ENCODE data around the gene POLR2J. TPM values are rescaled to one million over a fixed set of nuclear protein-coding genes. Genes with fewer than 3 reads are reported as not detected.

The POLR2J gene
- total RNA-seq, 2 experiments from 2014 or later: 62.4 to 68.6 TPM

GRCh38 chr7:102463841-102464576, 14.7 kb downstream of the POLR2J start:
- ChIA-PET CTCF (ENCODE audit: unreplicated experiment) (interaction anchor here (0.6 to 0.7 kb wide), 2 partner anchors 144 to 160 kb away, joined by 3 to 5 read pairs; no protein-coding TSS in a partner anchor), POLR2A (interaction anchor here (0.5 to 1.6 kb wide), 6 partner anchors 9 to 62 kb away, joined by 3 to 4 read pairs (median 4); no protein-coding TSS in a partner anchor)
- no TSS peak for BruUV-seq (replicated peaks)
- Histone ChIP-seq H3K79me2 (ENCODE audit: insufficient read depth, low read depth, low read length) (peaks cover 17% of the 10 kb centered on the region; the same call in 1 of the 2 replicates), H3K4me3 (ENCODE audit: low read depth, low read length, poor library complexity, severe bottlenecking) (peak overlapping the region; percentile 97), H4K20me1 (ENCODE audit: insufficient read depth, low read length) (no peaks in the 10 kb centered on the region), H2AFZ (ENCODE audit: low read length) (peak overlapping the region; percentile 93), H3K9me2 (ENCODE audit: insufficient read depth, low read length) (no peaks in the 10 kb centered on the region), H3K27ac (ENCODE audit: low read depth, low read length, poor library complexity, severe bottlenecking) (peak overlapping the region; percentile 14), H3K4me2 (ENCODE audit: low read length) (peak overlapping the region; percentile 96), H3K36me3 (ENCODE audit: insufficient read depth, low read length) (peaks cover 21% of the 10 kb centered on the region), H3K4me1 (ENCODE audit: insufficient read depth, low read length, poor library complexity, severe bottlenecking) (peaks cover 20% of the 10 kb centered on the region), H3K9me3 (ENCODE audit: low read length) (no peaks in the 10 kb centered on the region)
- no peak for DNase-seq (ENCODE audit: low spot score)
- intact Hi-C loops (cut with micrococcal nuclease; ENCODE audit: unreplicated experiment): loop anchor here (2.0 kb wide), 1 partner anchor 59 kb away; no protein-coding TSS in a partner anchor
- TF ChIP-seq EZH2phosphoT487 (IDR thresholded peaks at IDR 0.05; ENCODE audit: borderline replicate concordance, low read depth, low read length): no peak
- TF ChIP-seq, protein P1, sequence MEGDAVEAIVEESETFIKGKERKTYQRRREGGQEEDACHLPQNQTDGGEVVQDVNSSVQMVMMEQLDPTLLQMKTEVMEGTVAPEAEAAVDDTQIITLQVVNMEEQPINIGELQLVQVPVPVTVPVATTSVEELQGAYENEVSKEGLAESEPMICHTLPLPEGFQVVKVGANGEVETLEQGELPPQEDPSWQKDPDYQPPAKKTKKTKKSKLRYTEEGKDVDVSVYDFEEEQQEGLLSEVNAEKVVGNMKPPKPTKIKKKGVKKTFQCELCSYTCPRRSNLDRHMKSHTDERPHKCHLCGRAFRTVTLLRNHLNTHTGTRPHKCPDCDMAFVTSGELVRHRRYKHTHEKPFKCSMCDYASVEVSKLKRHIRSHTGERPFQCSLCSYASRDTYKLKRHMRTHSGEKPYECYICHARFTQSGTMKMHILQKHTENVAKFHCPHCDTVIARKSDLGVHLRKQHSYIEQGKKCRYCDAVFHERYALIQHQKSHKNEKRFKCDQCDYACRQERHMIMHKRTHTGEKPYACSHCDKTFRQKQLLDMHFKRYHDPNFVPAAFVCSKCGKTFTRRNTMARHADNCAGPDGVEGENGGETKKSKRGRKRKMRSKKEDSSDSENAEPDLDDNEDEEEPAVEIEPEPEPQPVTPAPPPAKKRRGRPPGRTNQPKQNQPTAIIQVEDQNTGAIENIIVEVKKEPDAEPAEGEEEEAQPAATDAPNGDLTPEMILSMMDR (conservative IDR thresholded peaks at IDR 0.05; ENCODE audit: low read length): no peak

GRCh38 chr7:102460467-102460866, 18.3 kb downstream of the POLR2J start:
- H3K4me3 ChIP-seq (ENCODE audit: low read depth, low read length, poor library complexity, severe bottlenecking): no peak overlapping the region
- H3K79me2 ChIP-seq (ENCODE audit: insufficient read depth, low read depth, low read length): peaks cover 13% of the 10 kb centered on the region; the same call in 1 of the 2 replicates
- H3K4me2 ChIP-seq (ENCODE audit: low read length): no peak overlapping the region
- no TSS peak for BruUV-seq (replicated peaks)
- no peaks in the 10 kb centered on the region for H4K20me1 ChIP-seq (ENCODE audit: insufficient read depth, low read length)
- H3K9me3 ChIP-seq (ENCODE audit: low read length): no peaks in the 10 kb centered on the region
- no peak overlapping the region for H3K27ac ChIP-seq (ENCODE audit: low read depth, low read length, poor library complexity, severe bottlenecking)
- H2AFZ ChIP-seq (ENCODE audit: low read length): no peak overlapping the region
- ChIA-PET CTCF (ENCODE audit: unreplicated experiment) (interaction anchor here (0.5 to 0.6 kb wide), 2 partner anchors 14 to 43 kb away, joined by 4 read pairs; no protein-coding TSS in a partner anchor), POLR2A (interaction anchor here (1.0 kb wide), 1 partner anchor 11 kb away, joined by 4 read pairs; no protein-coding TSS in a partner anchor)
- peaks cover 7% of the 10 kb centered on the region for H3K4me1 ChIP-seq (ENCODE audit: insufficient read depth, low read length, poor library complexity, severe bottlenecking)
- peaks cover 39% of the 10 kb centered on the region for H3K36me3 ChIP-seq (ENCODE audit: insufficient read depth, low read length)
- H3K9me2 ChIP-seq (ENCODE audit: insufficient read depth, low read length): no peaks in the 10 kb centered on the region
- DNase-seq (ENCODE audit: low spot score): no peak
- no peak for TF ChIP-seq EZH2phosphoT487 (IDR thresholded peaks at IDR 0.05; ENCODE audit: borderline replicate concordance, low read depth, low read length)
- TF ChIP-seq, protein P1 (conservative IDR thresholded peaks at IDR 0.05; ENCODE audit: low read length): no peak
- intact Hi-C loops (cut with micrococcal nuclease; ENCODE audit: unreplicated experiment): no loop called here

Data from OCI-LY7 (cell line).